Measurements from ENCODE around the gene PRPF19.

The PRPF19 gene

GRCh38 chr11:60900673-60901404, 5.5 kb downstream of the PRPF19 start:
- no peak for DNase-seq

- no peak for DNase-seq
These were observed 6.4 kb downstream of the PRPF19 start for GRCh38 chr11:60899977-60900376.

GRCh38 chr11:60899046-60899936, 7.1 kb downstream of the PRPF19 start:
- DNase-seq = peak; percentile 70

GRCh38 chr11:60897496-60897895, 8.9 kb downstream of the PRPF19 start:
- no peak for DNase-seq

- no peak for DNase-seq
These were observed 10.7 kb downstream of the PRPF19 start for GRCh38 chr11:60895687-60896086.

- no peak for DNase-seq
These were observed 15.2 kb downstream of the PRPF19 start for GRCh38 chr11:60891103-60891741.

GRCh38 chr11:60890696-60891095, 15.7 kb downstream of the PRPF19 start:
- no peak for DNase-seq

- DNase-seq = no peak
These were observed 16.5 kb downstream of the PRPF19 start for GRCh38 chr11:60889869-60890311.

- peak; percentile 71 for DNase-seq
These were observed 18.8 kb downstream of the PRPF19 start for GRCh38 chr11:60887556-60887955.

GRCh38 chr11:60880643-60881282, 25.6 kb downstream of the PRPF19 start:
- no peak for DNase-seq

GRCh38 chr11:60879971-60880588, 26.3 kb downstream of the PRPF19 start:
- DNase-seq = no peak

- no peak for DNase-seq
These were observed 27.3 kb downstream of the PRPF19 start for GRCh38 chr11:60879104-60879503.

- no peak for DNase-seq
These were observed 27.9 kb downstream of the PRPF19 start for GRCh38 chr11:60878245-60879101.

- DNase-seq = no peak
These were observed 30.3 kb downstream of the PRPF19 start for GRCh38 chr11:60876168-60876485.

- DNase-seq = no peak
These were observed 30.8 kb downstream of the PRPF19 start for GRCh38 chr11:60875366-60876167.

GRCh38 chr11:60874421-60875365, 31.7 kb downstream of the PRPF19 start:
- DNase-seq = no peak

- peak; percentile 24 for DNase-seq
These were observed 32.9 kb downstream of the PRPF19 start for GRCh38 chr11:60873533-60873932.

GRCh38 chr11:60872961-60873524, 33.3 kb downstream of the PRPF19 start:
- DNase-seq = no peak
